K562 (cell line): ENCODE measurements around the gene PAN3. TPM values are rescaled to one million over a fixed set of nuclear protein-coding genes. Genes with fewer than 3 reads are reported as not detected.

ENCODE experiments used
- ATAC-seq: fragments of 200-7000 bp; cut with Tn5 transposase; 3 replicates; pipeline ENCODE4 v1.9.1; 2020; ENCODE audit warnings: moderate library complexity
- BruUV-seq: library from RNA; stranded (reverse); fragments of 400-500 nt; replicated peaks from 2 replicates; lab custom pipeline; 2021; lab: Mats Ljungman, UMichigan
- CTCF ChIA-PET: fragments of 300-600 bp; formaldehyde crosslinking; extraction: SDS; loops from one replicate; lab custom pipeline; 2021; ENCODE audit warnings: low intra/inter-chr PET ratio; lab: Yijun Ruan, JAX
- POLR2A ChIA-PET: fragments of 300-600, 350-650 bp; sonication (Branson Sonifier 250); formaldehyde crosslinking; extraction: SDS; loops from one replicate; lab custom pipeline; 2021; ENCODE audit warnings: antibody characterized with exemption, inconsistent platforms; lab: Yijun Ruan, JAX
- DNase-seq, 4 experiments: peaks; one replicate each; pipeline versions ENCODE4 v3.0.0 to v3.0.0-alpha.2; 2011 to 2018; ENCODE audit warnings: low spot score in 3 of 4, mixed read lengths in 3 of 4; ENCODE audit errors: extremely low read depth in 1 of 4
- FAIRE-seq: peaks from 2 replicates; lab custom pipeline; 2011; peaks lifted over from hg19 to GRCh38; lab: Jason Lieb, UNC
- H2AFZ ChIP-seq: 2 replicates; pipeline ENCODE4 v1.6.0; 2011; ENCODE audit warnings: low read depth, low read length, control low read depth, inconsistent platforms
- H3K27ac ChIP-seq: fragments of 200-600 bp; 3 replicates; pipeline ENCODE4 v1.8.0; 2011; ENCODE audit warnings: low read depth, mild to moderate bottlenecking, control low read depth, inconsistent platforms, low read length, moderate library complexity, mixed read lengths; ENCODE audit errors: extremely low read depth
- H3K27me3 ChIP-seq, 2 experiments: fragments of 300-600 bp in 1 of 2; 2 replicates in 1 of 2; 3 replicates in 1 of 2; pipeline versions ENCODE4 v1.6.0 to v1.8.0; 2011; ENCODE audit warnings: inconsistent platforms in 2 of 2, low read length in 2 of 2, mild to moderate bottlenecking in 1 of 2, mixed read lengths in 1 of 2, moderate library complexity in 1 of 2; ENCODE audit not compliant: control insufficient read depth in 2 of 2, insufficient read depth in 2 of 2
- H3K36me3 ChIP-seq: fragments of 300-600 bp; 3 replicates; pipeline ENCODE4 v1.8.0; 2011; ENCODE audit warnings: mild to moderate bottlenecking, low read length, inconsistent platforms; ENCODE audit not compliant: control insufficient read depth, insufficient read depth
- H3K4me1 ChIP-seq, 2 experiments: fragments of 200-600 bp in 1 of 2; replicated peaks in 1 of 2; 2 replicates in 1 of 2; 3 replicates in 1 of 2; pipeline versions ENCODE4 v1.5.1 to v1.8.0; 2011; ENCODE audit warnings: inconsistent platforms in 2 of 2, low read length in 2 of 2, mild to moderate bottlenecking in 1 of 2, mixed read lengths in 1 of 2, moderate library complexity in 1 of 2; ENCODE audit not compliant: control insufficient read depth in 2 of 2, insufficient read depth in 2 of 2
- H3K4me2 ChIP-seq: 2 replicates; pipeline ENCODE4 v1.6.1; 2011; ENCODE audit warnings: low read length, control low read depth, inconsistent platforms, mixed read lengths; ENCODE audit not compliant: insufficient read depth
- H3K4me3 ChIP-seq: fragments of 200-600 bp; sonication (generic), shearing (Covaris generic); 2 replicates; pipeline ENCODE4 v1.5.1; 2016; ENCODE audit warnings: control low read depth, inconsistent platforms
- H3K79me2 ChIP-seq: fragments of 200-600 bp; 3 replicates; pipeline ENCODE4 v1.8.0; 2011; ENCODE audit warnings: low read length, inconsistent platforms; ENCODE audit not compliant: control insufficient read depth, insufficient read depth
- H3K9ac ChIP-seq, 2 experiments: 2 replicates each; pipeline versions ENCODE4 v1.6.0 to v1.6.1; 2011; ENCODE audit warnings: low read depth in 2 of 2, low read length in 2 of 2, control low read depth in 1 of 2, inconsistent platforms in 1 of 2, mild to moderate bottlenecking in 1 of 2, mixed read lengths in 1 of 2; ENCODE audit not compliant: insufficient read depth in 1 of 2
- H3K9me1 ChIP-seq: one replicate; pipeline ENCODE4 v1.6.0; 2011; ENCODE audit warnings: inconsistent platforms, mild to moderate bottlenecking, low read length, moderate library complexity; ENCODE audit not compliant: control insufficient read depth, insufficient read depth
- H3K9me3 ChIP-seq: replicated peaks from 2 replicates; pipeline ENCODE4 v1.5.1; 2011; ENCODE audit warnings: low read depth, low read length, inconsistent platforms; ENCODE audit not compliant: control insufficient read depth, insufficient read depth
- H4K20me1 ChIP-seq: replicated peaks from 2 replicates; pipeline ENCODE4 v1.6.1; 2011; ENCODE audit warnings: low read length, inconsistent platforms, mixed read lengths; ENCODE audit not compliant: control insufficient read depth, insufficient read depth
- ARNT ChIP-seq, 2 experiments: fragments of 450-650 bp; IDR thresholded peaks; 2 replicates each; pipeline ENCODE4 v1.6.1; 2016; ENCODE audit warnings: mild to moderate bottlenecking in 1 of 2
- BRD9 ChIP-seq: fragments of 450-650 bp; IDR thresholded peaks from 2 replicates; pipeline ENCODE4 v1.6.1; 2018; ENCODE audit warnings: low read depth; ENCODE audit not compliant: partially characterized antibody
- CEBPB ChIP-seq: fragments of 450-650 bp; IDR thresholded peaks from 2 replicates; pipeline ENCODE4 v1.6.1; 2016; ENCODE audit warnings: missing genetic modification characterization, missing compliant biosample characterization
- CEBPG ChIP-seq, 3 experiments: fragments of 200-800 bp in 1 of 3; sonication (Bioruptor generic) in 1 of 3; sonication (generic) in 1 of 3; formaldehyde crosslinking in 1 of 3; IDR thresholded peaks in 2 of 3; conservative IDR thresholded peaks in 1 of 3; 2 replicates each; pipeline versions ENCODE4 v1.6.1 to v1.8.0; 2016 to 2022; ENCODE audit warnings: missing compliant biosample characterization in 2 of 3, missing genetic modification characterization in 2 of 3, mild to moderate bottlenecking in 1 of 3, missing genetic modification reagents in 1 of 3
- HSF4 ChIP-seq: fragments of 250-450 bp; sonication (Bioruptor Pico); IDR thresholded peaks from 2 replicates; pipeline ENCODE4 v2.1.2; 2022; ENCODE audit warnings: mild to moderate bottlenecking, moderate library complexity, borderline replicate concordance
- NFIX ChIP-seq: fragments of 250-450 bp; sonication (Bioruptor Pico); IDR thresholded peaks from 2 replicates; pipeline ENCODE4 v1.4.0; 2020; ENCODE audit warnings: low read depth, mild to moderate bottlenecking, moderate library complexity
- PHB ChIP-seq: fragments of 250-450 bp; sonication (Bioruptor Pico); IDR thresholded peaks from 2 replicates; pipeline ENCODE4 v1.5.0; 2021
- SRSF3 ChIP-seq: fragments of 200-400 bp; formaldehyde crosslinking; IDR thresholded peaks from 2 replicates; pipeline ENCODE4 v1.6.1; 2016; ENCODE audit warnings: mild to moderate bottlenecking, low read length, moderate library complexity; ENCODE audit not compliant: insufficient read depth
- VEZF1 ChIP-seq: fragments of 200-800 bp; sonication (Bioruptor generic); IDR thresholded peaks from 2 replicates; pipeline ENCODE4 v1.6.1; 2017; ENCODE audit warnings: missing genetic modification characterization, missing compliant biosample characterization
- ZBTB49 ChIP-seq: sonication (generic); formaldehyde crosslinking; IDR thresholded peaks from 2 replicates; pipeline ENCODE4 v1.8.0; 2022; ENCODE audit warnings: missing genetic modification reagents, mild to moderate bottlenecking, borderline replicate concordance
- ZSCAN32 ChIP-seq: fragments of 450-650 bp; formaldehyde crosslinking; IDR thresholded peaks from 2 replicates; pipeline ENCODE4 v1.4.0; 2020; ENCODE audit warnings: mild to moderate bottlenecking, moderate library complexity
- WGBS: fragments of 100-300 bp; shearing (Covaris generic); methylation state at CpG from one replicate; pipeline ENCODE4 v1.1.6; 2016; ENCODE audit warnings: low coverage, mixed read lengths; ENCODE audit not compliant: insufficient coverage; ENCODE audit errors: missing lambda C conversion rate; 5-methylcytosine and 5-hydroxymethylcytosine counted together
- in situ Hi-C: fragments of 300-500 bp; cut with MboI; formaldehyde crosslinking; loops from 4 replicates; pipeline ENCODE4 v1.15.0; 2018; ENCODE audit warnings: inconsistent platforms, mixed read lengths
- intact Hi-C: fragments of 100-400 bp; cut with micrococcal nuclease; formaldehyde crosslinking; loops from 2 replicates; pipeline ENCODE4 v1.14.2; 2022
- polyA plus RNA-seq, 8 experiments: library from polyadenylated mRNA; depleted of rRNA in 4 of 8; stranded (reverse) in 5 of 8; unstranded in 3 of 8; fragments of >200 nt; fragmentation: Nextera tagmentation in 2 of 8; fragmentation: Illumina TruSeq in 1 of 8; extraction: Ambion mirVana in 2 of 8; extraction: Trizol in 1 of 8; gene quantifications; 2 replicates each; pipeline versions ENCODE4 v1.2.1 to v1.2.3, GENCODE V29; 2011 to 2014; ENCODE audit warnings: inconsistent platforms in 1 of 8, missing spikeins in 1 of 8
- total RNA-seq, 7 experiments: library from RNA; depleted of rRNA in 6 of 7; stranded (reverse); fragments of >200 nt in 6 of 7; fragmentation: Illumina TruSeq in 2 of 7; extraction: Trizol in 2 of 7; gene quantifications; 2 replicates each; pipeline versions ENCODE4 v1.2.1 to v1.2.3, GENCODE V29; 2011 to 2021; ENCODE audit warnings: low replicate concordance in 1 of 7

Gene PAN3
- total and polyA plus RNA-seq, 9 of the 15 experiments (the other 6 are each of a cell fraction or from before 2014, with no cell fraction given): 7.2 to 19.9 (median 11.6) TPM

- Histone ChIP-seq H3K9me1 (no peaks in the 10 kb centered on the region), H2AFZ (no peak overlapping the region), H4K20me1 (no peaks in the 10 kb centered on the region), H3K79me2 (no peaks in the 10 kb centered on the region), H3K9ac (no peak overlapping the region), H3K4me2 (no peak overlapping the region), H3K4me3 (no peak overlapping the region), H3K27ac (no peak overlapping the region), H3K27me3 (no peaks in the 10 kb centered on the region), H3K9me3 (no peaks in the 10 kb centered on the region), H3K4me1 (no peaks in the 10 kb centered on the region), H3K36me3 (peaks cover 11% of the 10 kb centered on the region; the same call in 1 of the 3 replicates)
- DNase-seq: no peak
- no peak for ATAC-seq
- no TSS peak for BruUV-seq
- CTCF ChIA-PET: no interaction called here
- TF ChIP-seq CEBPG (CRISPR knock-in tag; IDR thresholded peaks at IDR 0.05) (no peak), CEBPG (tag; conservative IDR thresholded peaks at IDR 0.05 in 1 of 2, IDR thresholded peaks at IDR 0.05 in 1 of 2) (peak; percentile 51 to 69), CEBPB (tag) (peak; percentile 81), PHB (CRISPR knock-in tag) (no peak), ZSCAN32 (CRISPR knock-in tag) (no peak), BRD9 (no peak)
- in situ Hi-C loops (no loop called here), intact Hi-C loops (no loop called here)
- no peak for FAIRE-seq
- 78% methylated on average over 4 of the region's 4 CpGs for WGBS
- POLR2A ChIA-PET: no interaction called here
These were observed 80.3 kb downstream of the PAN3 start for GRCh38 chr13:28218679-28219078.

GRCh38 chr13:28219408-28220099, 81.2 kb downstream of the PAN3 start:
- ChIA-PET POLR2A (no interaction called here), CTCF (no interaction called here)
- Histone ChIP-seq H3K4me1 (no peaks in the 10 kb centered on the region), H2AFZ (no peak overlapping the region), H3K4me3 (no peak overlapping the region), H3K9me3 (no peaks in the 10 kb centered on the region), H3K27ac (no peak overlapping the region), H3K27me3 (no peaks in the 10 kb centered on the region), H3K79me2 (no peaks in the 10 kb centered on the region), H3K9ac (no peak overlapping the region), H4K20me1 (no peaks in the 10 kb centered on the region), H3K9me1 (no peaks in the 10 kb centered on the region), H3K36me3 (peaks cover 9% of the 10 kb centered on the region; the same call in 1 of the 3 replicates), H3K4me2 (no peak overlapping the region)
- DNase-seq (no peak), ATAC-seq (no peak), FAIRE-seq (no peak)
- WGBS: 94% methylated on average over 4 of the region's 4 CpGs
- intact Hi-C loops (no loop called here), in situ Hi-C loops (no loop called here)
- no TSS peak for BruUV-seq
- no peak for TF ChIP-seq ARNT (IDR thresholded peaks at IDR 0.05)
- no peak for TF ChIP-seq ZBTB49 (CRISPR knock-in tag)
- TF ChIP-seq CEBPG (CRISPR knock-in tag; IDR thresholded peaks at IDR 0.05): no peak
- TF ChIP-seq CEBPG (tag; conservative IDR thresholded peaks at IDR 0.05 in 1 of 2, IDR thresholded peaks at IDR 0.05 in 1 of 2): no peak
- TF ChIP-seq VEZF1 (CRISPR knock-in tag): no peak
- no peak for TF ChIP-seq NFIX (CRISPR knock-in tag)
- TF ChIP-seq SRSF3: no peak
- no peak for TF ChIP-seq HSF4 (CRISPR knock-in tag)
